SK-N-SH treated with all-trans-retinoic acid at 6 μM for 48 hours (cell line): ENCODE data around the gene CDK14.

ENCODE experiments used
- ATAC-seq: fragments of 200-7000 bp; cut with Tn5 transposase; 3 replicates; pipeline ENCODE4 v1.9.1; 2020; ENCODE audit warnings: mild to moderate bottlenecking, moderate library complexity
- ARNTL ChIP-seq: fragments of 450-650 bp; formaldehyde crosslinking; IDR thresholded peaks from 2 replicates; pipeline ENCODE4 v1.5.0; 2020; ENCODE audit warnings: low read depth, mild to moderate bottlenecking, moderate library complexity, borderline replicate concordance
- BACH2 ChIP-seq: fragments of 250-450 bp; sonication (Bioruptor Pico); IDR thresholded peaks from 2 replicates; pipeline ENCODE4 v1.9.0; 2021; ENCODE audit warnings: mild to moderate bottlenecking, borderline replicate concordance
- CREB5 ChIP-seq: fragments of 250-450 bp; sonication (Bioruptor Pico); IDR thresholded peaks from 2 replicates; pipeline ENCODE4 v1.5.1; 2020; ENCODE audit warnings: low read depth, mild to moderate bottlenecking, moderate library complexity
- CSDC2 ChIP-seq: fragments of 250-450 bp; sonication (Bioruptor Pico); IDR thresholded peaks from 2 replicates; pipeline ENCODE4 v1.5.0; 2020; ENCODE audit warnings: mild to moderate bottlenecking, moderate library complexity
- ESRRG ChIP-seq: fragments of 250-450 bp; sonication (Bioruptor Pico); IDR thresholded peaks from 2 replicates; pipeline ENCODE4 v1.6.1; 2021; ENCODE audit warnings: mild to moderate bottlenecking
- GLIS3 ChIP-seq: fragments of 250-450 bp; sonication (Bioruptor Pico); IDR thresholded peaks from 2 replicates; pipeline ENCODE4 v1.5.0; 2020; ENCODE audit warnings: mild to moderate bottlenecking, moderate library complexity
- ISL1 ChIP-seq: fragments of 250-450 bp; sonication (Bioruptor Pico); IDR thresholded peaks from 2 replicates; pipeline ENCODE4 v2.1.2; 2022; ENCODE audit warnings: mild to moderate bottlenecking, moderate library complexity
- OSR1 ChIP-seq: fragments of 250-450 bp; sonication (Bioruptor Pico); IDR thresholded peaks from 2 replicates; pipeline ENCODE4 v1.8.0; 2022; ENCODE audit warnings: moderate library complexity, mild to moderate bottlenecking, inconsistent platforms
- PPARA ChIP-seq: fragments of 250-450 bp; sonication (Bioruptor Pico); IDR thresholded peaks from 2 replicates; pipeline ENCODE4 v1.5.0; 2020; ENCODE audit warnings: mild to moderate bottlenecking, borderline replicate concordance
- RARB ChIP-seq: fragments of 250-450 bp; sonication (Bioruptor Pico); IDR thresholded peaks from 2 replicates; pipeline ENCODE4 v1.8.0; 2021; ENCODE audit warnings: mild to moderate bottlenecking, moderate library complexity
- TCF4 ChIP-seq: fragments of 250-450 bp; sonication (Bioruptor Pico); IDR thresholded peaks from 2 replicates; pipeline ENCODE4 v1.8.0; 2021; ENCODE audit warnings: mild to moderate bottlenecking, moderate library complexity, borderline replicate concordance
- TOX ChIP-seq: fragments of 250-450 bp; sonication (Bioruptor Pico); IDR thresholded peaks from 2 replicates; pipeline ENCODE4 v1.8.0; 2021; ENCODE audit warnings: mild to moderate bottlenecking, moderate library complexity, borderline replicate concordance
- TSHZ2 ChIP-seq: fragments of 250-450 bp; sonication (Bioruptor Pico); IDR thresholded peaks from 2 replicates; pipeline ENCODE4 v1.5.0; 2020; ENCODE audit warnings: mild to moderate bottlenecking, moderate library complexity
- ZC3H10 ChIP-seq: fragments of 250-450 bp; sonication (Bioruptor Pico); IDR thresholded peaks from 2 replicates; pipeline ENCODE4 v1.5.1; 2021; ENCODE audit warnings: mild to moderate bottlenecking, moderate library complexity
- ZFP3 ChIP-seq: fragments of 250-450 bp; sonication (Bioruptor Pico); IDR thresholded peaks from 2 replicates; pipeline ENCODE4 v1.5.0; 2020; ENCODE audit warnings: mild to moderate bottlenecking, moderate library complexity
- ZFP30 ChIP-seq: fragments of 450-650 bp; formaldehyde crosslinking; IDR thresholded peaks from 2 replicates; pipeline ENCODE4 v1.5.0; 2022; ENCODE audit warnings: mild to moderate bottlenecking, moderate library complexity
- ZNF565 ChIP-seq: fragments of 450-650 bp; formaldehyde crosslinking; conservative IDR thresholded peaks from 2 replicates; pipeline ENCODE4 v1.5.0; 2020; ENCODE audit warnings: low read depth, mild to moderate bottlenecking, moderate library complexity
- ZNF70 ChIP-seq: fragments of 450-650 bp; formaldehyde crosslinking; IDR thresholded peaks from 2 replicates; pipeline ENCODE4 v1.5.0; 2020; ENCODE audit warnings: mild to moderate bottlenecking, moderate library complexity
- TF ChIP-seq, protein P1 (sequence below): fragments of 250-450 bp; sonication (Bioruptor Pico); IDR thresholded peaks from 2 replicates; pipeline ENCODE4 v1.8.0; 2020; ENCODE audit warnings: mild to moderate bottlenecking, moderate library complexity, borderline replicate concordance
- TF ChIP-seq, protein P2 (sequence below): fragments of 250-450 bp; sonication (Bioruptor Pico); IDR thresholded peaks from 2 replicates; pipeline ENCODE4 v1.5.1; 2021; ENCODE audit warnings: mild to moderate bottlenecking, moderate library complexity
- TF ChIP-seq, protein P3 (sequence below): fragments of 250-450 bp; sonication (Bioruptor Pico); IDR thresholded peaks from 2 replicates; pipeline ENCODE4 v1.8.0; 2021; ENCODE audit warnings: low read depth, mild to moderate bottlenecking, moderate library complexity, borderline replicate concordance

Gene CDK14

DNA sequence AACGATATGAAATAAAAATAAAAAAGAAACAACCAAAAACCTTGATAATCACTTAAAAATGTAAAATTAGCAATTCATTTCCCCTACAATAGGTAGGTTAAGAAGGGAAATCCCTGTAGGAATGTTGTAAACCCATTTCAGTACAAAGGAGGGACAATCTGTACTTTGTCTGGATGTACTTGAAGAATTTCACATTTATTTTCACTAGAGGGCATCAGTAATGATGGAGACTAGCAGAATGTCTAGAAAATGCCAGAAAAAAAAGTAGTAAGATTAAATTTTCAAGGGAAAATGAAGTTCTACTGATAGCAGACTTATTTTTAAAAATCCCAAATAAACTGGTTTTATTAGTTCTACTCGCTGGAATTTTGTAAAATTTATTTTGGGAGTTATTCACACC is 459.1 kb downstream of the CDK14 start:
- TF ChIP-seq TOX (CRISPR knock-in tag) (no peak), ZC3H10 (no peak), ZFP3 (CRISPR knock-in tag) (no peak), TSHZ2 (CRISPR knock-in tag) (no peak), GLIS3 (CRISPR knock-in tag) (no peak), CREB5 (CRISPR knock-in tag) (no peak), ESRRG (no peak), PPARA (CRISPR knock-in tag) (no peak), ISL1 (CRISPR knock-in tag) (no peak), RARB (CRISPR knock-in tag) (no peak)
- TF ChIP-seq, protein P1, sequence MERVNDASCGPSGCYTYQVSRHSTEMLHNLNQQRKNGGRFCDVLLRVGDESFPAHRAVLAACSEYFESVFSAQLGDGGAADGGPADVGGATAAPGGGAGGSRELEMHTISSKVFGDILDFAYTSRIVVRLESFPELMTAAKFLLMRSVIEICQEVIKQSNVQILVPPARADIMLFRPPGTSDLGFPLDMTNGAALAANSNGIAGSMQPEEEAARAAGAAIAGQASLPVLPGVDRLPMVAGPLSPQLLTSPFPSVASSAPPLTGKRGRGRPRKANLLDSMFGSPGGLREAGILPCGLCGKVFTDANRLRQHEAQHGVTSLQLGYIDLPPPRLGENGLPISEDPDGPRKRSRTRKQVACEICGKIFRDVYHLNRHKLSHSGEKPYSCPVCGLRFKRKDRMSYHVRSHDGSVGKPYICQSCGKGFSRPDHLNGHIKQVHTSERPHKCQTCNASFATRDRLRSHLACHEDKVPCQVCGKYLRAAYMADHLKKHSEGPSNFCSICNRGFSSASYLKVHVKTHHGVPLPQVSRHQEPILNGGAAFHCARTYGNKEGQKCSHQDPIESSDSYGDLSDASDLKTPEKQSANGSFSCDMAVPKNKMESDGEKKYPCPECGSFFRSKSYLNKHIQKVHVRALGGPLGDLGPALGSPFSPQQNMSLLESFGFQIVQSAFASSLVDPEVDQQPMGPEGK (CRISPR knock-in tag) = no peak
- peak; percentile 51; the same call in 2 of the 3 replicates for ATAC-seq

DNA sequence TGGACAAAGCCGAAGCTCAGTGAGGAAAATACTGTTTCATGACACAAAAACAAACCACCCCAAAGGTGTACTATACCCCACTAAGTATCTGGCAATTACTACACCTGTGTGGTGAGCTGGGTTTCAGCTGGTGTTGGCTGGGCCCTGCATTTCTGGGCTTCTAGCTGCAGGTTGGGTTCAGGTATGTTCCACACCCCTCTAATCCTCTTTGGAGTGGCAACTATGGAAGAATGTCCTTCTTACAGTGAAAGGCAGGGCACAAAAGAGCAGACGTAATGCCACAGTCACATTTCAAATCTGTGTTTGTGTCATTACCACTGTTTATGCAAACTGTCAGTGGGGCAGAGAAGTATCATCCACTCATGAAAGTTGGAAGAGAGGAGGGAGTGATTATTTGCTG is 466.6 kb downstream of the CDK14 start:
- no peak for ATAC-seq
- TF ChIP-seq, protein P2, sequence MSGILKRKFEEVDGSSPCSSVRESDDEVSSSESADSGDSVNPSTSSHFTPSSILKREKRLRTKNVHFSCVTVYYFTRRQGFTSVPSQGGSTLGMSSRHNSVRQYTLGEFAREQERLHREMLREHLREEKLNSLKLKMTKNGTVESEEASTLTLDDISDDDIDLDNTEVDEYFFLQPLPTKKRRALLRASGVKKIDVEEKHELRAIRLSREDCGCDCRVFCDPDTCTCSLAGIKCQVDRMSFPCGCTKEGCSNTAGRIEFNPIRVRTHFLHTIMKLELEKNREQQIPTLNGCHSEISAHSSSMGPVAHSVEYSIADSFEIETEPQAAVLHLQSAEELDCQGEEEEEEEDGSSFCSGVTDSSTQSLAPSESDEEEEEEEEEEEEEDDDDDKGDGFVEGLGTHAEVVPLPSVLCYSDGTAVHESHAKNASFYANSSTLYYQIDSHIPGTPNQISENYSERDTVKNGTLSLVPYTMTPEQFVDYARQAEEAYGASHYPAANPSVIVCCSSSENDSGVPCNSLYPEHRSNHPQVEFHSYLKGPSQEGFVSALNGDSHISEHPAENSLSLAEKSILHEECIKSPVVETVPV (CRISPR knock-in tag) = no peak
- TF ChIP-seq ZFP3 (CRISPR knock-in tag) = no peak
- no peak for TF ChIP-seq ZNF565
- TF ChIP-seq BACH2 (CRISPR knock-in tag) = no peak
- no peak for TF ChIP-seq ESRRG
- no peak for TF ChIP-seq CREB5 (CRISPR knock-in tag)
- TF ChIP-seq ZC3H10 = no peak
- no peak for TF ChIP-seq ISL1 (CRISPR knock-in tag)
- no peak for TF ChIP-seq OSR1
- TF ChIP-seq ZFP30 (CRISPR knock-in tag) = no peak
- TF ChIP-seq CSDC2 (CRISPR knock-in tag) = no peak
- TF ChIP-seq TCF4 (CRISPR knock-in tag) = no peak
- no peak for TF ChIP-seq TOX (CRISPR knock-in tag)
- no peak for TF ChIP-seq ARNTL (CRISPR knock-in tag)
- TF ChIP-seq, protein P3, sequence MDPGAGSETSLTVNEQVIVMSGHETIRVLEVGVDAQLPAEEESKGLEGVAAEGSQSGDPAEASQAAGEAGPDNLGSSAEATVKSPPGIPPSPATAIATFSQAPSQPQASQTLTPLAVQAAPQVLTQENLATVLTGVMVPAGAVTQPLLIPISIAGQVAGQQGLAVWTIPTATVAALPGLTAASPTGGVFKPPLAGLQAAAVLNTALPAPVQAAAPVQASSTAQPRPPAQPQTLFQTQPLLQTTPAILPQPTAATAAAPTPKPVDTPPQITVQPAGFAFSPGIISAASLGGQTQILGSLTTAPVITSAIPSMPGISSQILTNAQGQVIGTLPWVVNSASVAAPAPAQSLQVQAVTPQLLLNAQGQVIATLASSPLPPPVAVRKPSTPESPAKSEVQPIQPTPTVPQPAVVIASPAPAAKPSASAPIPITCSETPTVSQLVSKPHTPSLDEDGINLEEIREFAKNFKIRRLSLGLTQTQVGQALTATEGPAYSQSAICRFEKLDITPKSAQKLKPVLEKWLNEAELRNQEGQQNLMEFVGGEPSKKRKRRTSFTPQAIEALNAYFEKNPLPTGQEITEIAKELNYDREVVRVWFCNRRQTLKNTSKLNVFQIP (CRISPR knock-in tag) = no peak
- no peak for TF ChIP-seq ZNF70 (CRISPR knock-in tag)
- TF ChIP-seq, protein P1 (CRISPR knock-in tag) = no peak
